Eye (tissue), 1 donor: ENCODE measurements around the gene PHKB.
A peak's percentile ranks its signal among the peaks of the same experiment; 100 is the strongest.

Experiments
- DNase-seq: peaks from one replicate; pipeline ENCODE4 v3.0.0-alpha.2; 2015

Gene PHKB

DNA sequence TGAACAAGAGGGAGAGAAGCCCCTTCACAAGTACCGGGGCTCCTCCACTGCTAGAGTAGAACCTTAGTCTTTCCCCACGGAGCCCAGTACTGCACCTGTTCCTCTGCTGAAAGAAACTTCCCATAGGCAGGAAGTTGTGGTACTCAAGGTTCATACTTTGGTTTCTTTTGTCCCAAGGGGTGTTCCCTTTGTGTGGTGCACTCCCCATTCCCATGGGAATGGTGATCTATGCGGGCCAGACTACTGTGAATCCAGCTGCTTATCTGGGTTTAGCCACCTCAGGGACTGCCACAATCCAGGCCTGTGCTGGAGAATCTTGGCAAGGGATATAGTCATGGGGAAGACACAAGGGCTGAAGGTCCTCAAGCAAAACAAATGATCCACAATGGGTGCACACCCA is 110.6 kb downstream of the PHKB start:
- no peak for DNase-seq

- DNase-seq: no peak
Observed at GRCh38 chr16:47574091-47575054, 113.2 kb downstream of the PHKB start.

GRCh38 chr16:47577029-47577428 is 115.9 kb downstream of the PHKB start:
- DNase-seq: no peak

- no peak for DNase-seq
Observed at GRCh38 chr16:47578033-47578432, 116.9 kb downstream of the PHKB start.

- no peak for DNase-seq
Observed at GRCh38 chr16:47578573-47578972, 117.4 kb downstream of the PHKB start.

DNA sequence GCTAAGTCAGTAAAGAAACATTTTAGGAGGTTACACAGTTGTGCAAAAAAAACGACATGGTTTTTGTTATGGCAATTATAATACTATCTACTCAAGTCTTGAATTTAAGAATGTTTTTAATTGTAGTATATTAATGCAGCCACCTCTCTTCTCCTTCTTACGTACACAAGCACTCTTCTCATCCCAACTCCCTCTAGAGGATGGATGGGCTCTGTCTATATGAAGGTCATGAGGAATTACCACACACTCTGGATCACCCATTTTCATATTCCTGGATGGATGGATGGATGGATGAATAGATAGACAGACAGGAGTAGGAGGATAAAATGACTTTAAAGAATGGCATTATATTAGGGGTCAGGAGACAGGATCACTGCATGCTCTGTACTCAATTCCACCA is 120.0 kb downstream of the PHKB start:
- DNase-seq: no peak

GRCh38 chr16:47584464-47585225 is 123.5 kb downstream of the PHKB start:
- no peak for DNase-seq

DNA sequence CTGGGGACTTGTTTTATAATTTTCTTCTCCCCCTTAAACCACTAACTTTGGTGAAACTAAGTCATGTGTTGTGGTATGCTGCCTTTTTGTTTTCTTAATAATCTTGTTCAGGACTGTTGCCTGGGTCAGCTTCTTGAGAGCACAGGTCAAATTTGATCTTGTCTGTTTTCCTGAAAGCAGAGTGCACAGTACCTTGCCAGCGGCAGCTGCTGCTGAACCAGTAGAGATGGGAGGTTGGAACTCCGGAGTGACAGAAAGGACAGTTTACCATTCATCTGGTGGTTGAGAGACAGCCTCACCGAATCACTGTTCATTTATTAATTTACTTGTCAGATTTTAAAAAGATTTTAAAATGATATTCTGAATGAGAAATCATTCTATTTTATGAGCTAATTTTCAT is 125.0 kb downstream of the PHKB start:
- DNase-seq: no peak

DNA sequence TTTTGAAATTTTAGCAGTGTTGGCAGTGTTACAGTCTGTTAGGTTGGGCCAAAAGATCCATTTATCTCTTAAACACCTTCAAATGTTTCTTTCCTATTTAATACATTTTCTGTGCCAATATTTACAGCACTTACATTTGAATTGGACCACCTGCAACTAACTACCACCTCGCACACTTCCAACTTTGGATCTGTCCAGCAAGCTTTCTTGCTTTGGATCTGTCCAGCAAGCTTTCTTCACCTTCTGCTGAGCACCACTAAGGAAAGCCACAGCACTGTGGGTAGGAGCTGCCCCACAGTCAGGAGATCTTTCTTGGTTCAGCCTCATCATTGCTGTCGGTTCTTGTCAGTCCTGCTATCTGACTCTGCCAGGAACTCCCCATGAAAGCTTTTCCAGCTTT is 129.3 kb downstream of the PHKB start:
- DNase-seq: no peak

- DNase-seq: no peak
Observed at GRCh38 chr16:47592232-47592631, 131.1 kb downstream of the PHKB start.

DNA sequence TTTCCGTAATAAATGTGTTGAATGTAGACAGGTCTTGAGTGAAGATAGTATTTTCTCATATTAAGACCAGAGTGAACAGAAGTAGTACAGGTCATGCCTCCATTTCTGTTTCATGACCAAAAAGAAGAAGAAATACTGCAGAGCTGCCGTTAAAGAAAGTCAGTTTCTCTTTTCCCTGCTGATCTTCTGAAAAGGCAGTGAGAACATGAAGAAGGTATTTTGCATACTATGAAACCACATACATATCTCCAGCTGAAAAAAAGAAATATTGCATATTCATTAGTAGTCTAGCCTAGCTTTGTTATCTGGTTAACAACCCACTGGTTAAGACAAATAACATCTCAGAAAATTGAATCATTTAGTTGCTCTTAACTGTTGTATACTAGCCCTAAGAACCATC is 138.4 kb downstream of the PHKB start:
- DNase-seq: no peak

GRCh38 chr16:47600376-47600775 is 139.2 kb downstream of the PHKB start:
- DNase-seq: no peak

DNA sequence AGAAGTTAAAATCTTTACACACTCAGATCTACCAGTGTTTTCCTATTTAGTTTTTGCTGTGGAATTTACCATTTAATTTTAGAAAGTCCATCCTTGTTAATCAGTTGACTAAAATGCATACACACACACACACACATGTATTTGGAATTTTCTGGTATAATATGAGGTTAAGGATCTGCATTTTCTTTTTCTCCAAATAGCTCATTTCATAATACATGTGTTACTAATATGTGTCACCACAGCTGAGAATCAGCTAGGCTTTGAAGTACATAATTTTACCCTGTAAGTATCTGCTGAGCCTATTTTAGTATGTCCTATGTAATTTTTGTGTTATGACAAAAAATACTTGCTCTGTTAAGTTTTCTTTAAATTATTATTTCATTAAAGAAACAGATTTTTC is 143.2 kb downstream of the PHKB start:
- DNase-seq: no peak

GRCh38 chr16:47611042-47611441 is 149.9 kb downstream of the PHKB start:
- DNase-seq: no peak

DNA sequence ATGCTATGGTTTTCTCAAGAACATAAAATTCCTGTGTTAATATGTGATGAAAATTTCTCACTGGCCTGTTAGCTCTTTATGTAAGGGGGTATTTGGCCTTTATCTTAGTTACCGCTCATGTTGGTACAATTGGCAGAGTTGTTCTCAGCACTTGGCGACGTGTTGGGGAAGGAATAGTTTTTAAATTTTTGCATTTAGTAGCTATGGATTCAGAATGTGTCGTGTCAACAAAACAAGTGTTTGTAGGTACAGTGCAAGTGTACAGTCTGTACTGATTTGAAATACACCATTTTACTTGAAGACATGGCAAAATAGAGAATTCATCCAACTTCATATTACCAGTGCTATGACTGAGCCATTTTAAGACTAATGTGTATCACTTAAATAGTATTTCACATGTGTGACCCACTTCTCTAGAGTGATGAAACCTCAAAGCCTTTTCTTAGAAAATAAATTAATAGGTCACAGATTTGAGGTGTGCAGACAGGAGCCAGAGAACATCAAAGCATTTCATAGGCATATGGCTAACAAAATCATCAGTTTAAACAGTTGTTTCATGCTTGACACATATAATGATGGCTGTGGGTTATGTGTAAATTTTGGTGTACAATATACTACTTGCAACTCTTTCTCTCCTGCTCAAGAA is 150.8 kb downstream of the PHKB start:
- DNase-seq: no peak

- DNase-seq: no peak
Observed at GRCh38 chr16:47612711-47613110, 151.6 kb downstream of the PHKB start.

- no peak for DNase-seq
Observed at GRCh38 chr16:47613251-47613650, 152.1 kb downstream of the PHKB start.

- no peak for DNase-seq
Observed at GRCh38 chr16:47617732-47618131, 156.6 kb downstream of the PHKB start.

- peak; percentile 70 for DNase-seq
Observed at GRCh38 chr16:47622451-47623176, 161.5 kb downstream of the PHKB start.

- DNase-seq: no peak
Observed at GRCh38 chr16:47624563-47624962, 163.4 kb downstream of the PHKB start.

DNA sequence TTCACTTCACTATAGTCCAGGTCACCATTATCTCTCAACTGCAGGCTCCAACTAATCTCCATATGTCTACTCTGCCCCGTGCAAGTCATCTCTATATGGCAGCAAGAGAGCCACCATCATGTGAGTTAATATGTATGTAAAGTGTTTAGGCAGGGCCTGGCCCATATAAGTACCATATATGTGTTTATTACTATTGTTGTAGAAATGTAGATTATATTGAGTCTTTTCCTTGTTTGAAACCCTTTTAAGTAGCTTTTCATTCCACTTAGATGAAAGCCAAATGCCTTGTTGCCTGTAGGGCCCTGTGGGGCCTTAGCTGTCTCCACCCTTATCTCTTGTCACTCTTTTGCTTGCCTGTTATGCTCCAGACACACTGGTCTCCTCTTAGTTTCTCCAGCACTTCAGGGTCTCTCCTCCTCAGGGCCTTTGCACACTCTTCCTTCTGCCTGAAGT is 164.0 kb downstream of the PHKB start:
- DNase-seq: no peak

DNA sequence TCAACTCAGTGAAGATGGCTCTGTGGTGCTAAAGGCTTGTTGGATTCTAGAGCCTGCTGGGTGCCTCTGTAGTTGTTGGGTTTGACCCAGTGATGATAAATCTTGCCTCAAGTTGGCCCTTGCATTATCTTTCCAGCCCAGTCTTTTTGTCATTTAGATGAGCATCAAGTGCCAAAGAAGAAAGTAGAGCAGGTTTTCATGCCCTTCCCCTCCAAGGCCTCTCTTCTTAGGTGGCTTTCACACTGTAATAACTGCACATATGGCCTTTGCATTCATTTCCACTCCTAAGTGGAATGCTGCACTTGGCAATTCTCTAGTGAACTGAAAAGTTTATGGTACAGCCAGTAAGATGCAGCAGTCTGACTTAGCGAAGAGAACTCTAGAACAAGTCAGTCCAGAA is 165.1 kb downstream of the PHKB start:
- DNase-seq: no peak
